ENCODE results near the gene RPL36. TPM values are rescaled to one million over a fixed set of nuclear protein-coding genes. Genes with fewer than 3 reads are reported as not detected.

RPL36 gene
- total and polyA plus RNA-seq, 9 of the 15 experiments (the other 6 are each of a cell fraction or from before 2014, with no cell fraction given), result 350 to 3,412 (median 1,507) TPM

DNA sequence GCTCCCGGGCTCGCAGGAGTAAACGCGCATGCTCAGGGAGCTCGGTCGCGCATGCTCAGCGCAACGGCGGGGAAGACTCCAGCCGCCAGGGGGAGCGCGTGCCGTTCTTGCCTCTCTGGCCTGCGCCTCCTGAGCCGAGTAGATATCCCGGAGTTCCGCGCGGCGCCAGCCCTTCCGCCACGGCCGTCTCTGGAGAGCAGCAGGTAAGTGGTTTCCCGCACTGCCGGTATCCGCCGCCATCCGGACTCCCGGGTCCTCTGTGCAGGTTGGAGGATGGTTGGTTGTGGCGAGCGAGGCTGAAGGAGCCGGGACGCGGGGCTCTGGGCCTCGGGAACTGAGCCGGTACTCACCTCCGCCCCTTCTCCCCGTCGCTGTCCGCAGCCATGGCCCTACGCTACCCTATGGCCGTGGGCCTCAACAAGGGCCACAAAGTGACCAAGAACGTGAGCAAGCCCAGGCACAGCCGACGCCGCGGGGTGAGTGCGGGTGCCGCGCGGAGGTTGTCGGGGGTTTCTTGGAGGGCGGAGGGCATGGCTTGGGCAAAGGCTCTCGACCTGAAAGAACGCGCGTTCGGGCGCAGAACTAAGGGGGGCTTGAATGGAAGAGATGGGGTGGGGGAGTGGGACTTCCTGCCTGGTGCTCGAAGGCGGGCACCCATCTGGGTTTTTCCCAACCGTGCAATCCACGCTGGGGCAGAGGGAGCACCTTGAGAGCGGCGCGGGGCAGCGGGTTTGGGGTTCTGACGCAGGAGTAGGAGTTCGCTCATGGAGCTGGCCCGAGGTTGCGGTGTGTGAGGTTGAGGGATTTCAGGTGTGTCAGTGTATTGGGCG, at the start of gene RPL36 (continued):
- TF ChIP-seq CXXC5 (CRISPR knock-in tag; IDR thresholded peaks at IDR 0.05), result peak; percentile 79
- TF ChIP-seq, protein P1, sequence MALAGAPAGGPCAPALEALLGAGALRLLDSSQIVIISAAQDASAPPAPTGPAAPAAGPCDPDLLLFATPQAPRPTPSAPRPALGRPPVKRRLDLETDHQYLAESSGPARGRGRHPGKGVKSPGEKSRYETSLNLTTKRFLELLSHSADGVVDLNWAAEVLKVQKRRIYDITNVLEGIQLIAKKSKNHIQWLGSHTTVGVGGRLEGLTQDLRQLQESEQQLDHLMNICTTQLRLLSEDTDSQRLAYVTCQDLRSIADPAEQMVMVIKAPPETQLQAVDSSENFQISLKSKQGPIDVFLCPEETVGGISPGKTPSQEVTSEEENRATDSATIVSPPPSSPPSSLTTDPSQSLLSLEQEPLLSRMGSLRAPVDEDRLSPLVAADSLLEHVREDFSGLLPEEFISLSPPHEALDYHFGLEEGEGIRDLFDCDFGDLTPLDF (CRISPR knock-in tag; IDR thresholded peaks at IDR 0.05), result 0 out of 2 replicates have a peak, but pooled peaks have one; percentile 72
- TF ChIP-seq TBP (optimal IDR thresholded peaks at IDR 0.05; ENCODE audit: low read depth, low read length), result no peak
- TF ChIP-seq, protein P2, sequence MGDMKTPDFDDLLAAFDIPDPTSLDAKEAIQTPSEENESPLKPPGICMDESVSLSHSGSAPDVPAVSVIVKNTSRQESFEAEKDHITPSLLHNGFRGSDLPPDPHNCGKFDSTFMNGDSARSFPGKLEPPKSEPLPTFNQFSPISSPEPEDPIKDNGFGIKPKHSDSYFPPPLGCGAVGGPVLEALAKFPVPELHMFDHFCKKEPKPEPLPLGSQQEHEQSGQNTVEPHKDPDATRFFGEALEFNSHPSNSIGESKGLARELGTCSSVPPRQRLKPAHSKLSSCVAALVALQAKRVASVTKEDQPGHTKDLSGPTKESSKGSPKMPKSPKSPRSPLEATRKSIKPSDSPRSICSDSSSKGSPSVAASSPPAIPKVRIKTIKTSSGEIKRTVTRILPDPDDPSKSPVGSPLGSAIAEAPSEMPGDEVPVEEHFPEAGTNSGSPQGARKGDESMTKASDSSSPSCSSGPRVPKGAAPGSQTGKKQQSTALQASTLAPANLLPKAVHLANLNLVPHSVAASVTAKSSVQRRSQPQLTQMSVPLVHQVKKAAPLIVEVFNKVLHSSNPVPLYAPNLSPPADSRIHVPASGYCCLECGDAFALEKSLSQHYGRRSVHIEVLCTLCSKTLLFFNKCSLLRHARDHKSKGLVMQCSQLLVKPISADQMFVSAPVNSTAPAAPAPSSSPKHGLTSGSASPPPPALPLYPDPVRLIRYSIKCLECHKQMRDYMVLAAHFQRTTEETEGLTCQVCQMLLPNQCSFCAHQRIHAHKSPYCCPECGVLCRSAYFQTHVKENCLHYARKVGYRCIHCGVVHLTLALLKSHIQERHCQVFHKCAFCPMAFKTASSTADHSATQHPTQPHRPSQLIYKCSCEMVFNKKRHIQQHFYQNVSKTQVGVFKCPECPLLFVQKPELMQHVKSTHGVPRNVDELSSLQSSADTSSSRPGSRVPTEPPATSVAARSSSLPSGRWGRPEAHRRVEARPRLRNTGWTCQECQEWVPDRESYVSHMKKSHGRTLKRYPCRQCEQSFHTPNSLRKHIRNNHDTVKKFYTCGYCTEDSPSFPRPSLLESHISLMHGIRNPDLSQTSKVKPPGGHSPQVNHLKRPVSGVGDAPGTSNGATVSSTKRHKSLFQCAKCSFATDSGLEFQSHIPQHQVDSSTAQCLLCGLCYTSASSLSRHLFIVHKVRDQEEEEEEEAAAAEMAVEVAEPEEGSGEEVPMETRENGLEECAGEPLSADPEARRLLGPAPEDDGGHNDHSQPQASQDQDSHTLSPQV (IDR thresholded peaks at IDR 0.05), result peak; percentile 73
- no peak for TF ChIP-seq ZNF239 (CRISPR knock-in tag; IDR thresholded peaks at IDR 0.05)
- no peak for TF ChIP-seq KLF10 (CRISPR knock-in tag; IDR thresholded peaks at IDR 0.05)
- TF ChIP-seq SUPT5H (IDR thresholded peaks at IDR 0.05), result peak; percentile 99
- TF ChIP-seq, protein P3, sequence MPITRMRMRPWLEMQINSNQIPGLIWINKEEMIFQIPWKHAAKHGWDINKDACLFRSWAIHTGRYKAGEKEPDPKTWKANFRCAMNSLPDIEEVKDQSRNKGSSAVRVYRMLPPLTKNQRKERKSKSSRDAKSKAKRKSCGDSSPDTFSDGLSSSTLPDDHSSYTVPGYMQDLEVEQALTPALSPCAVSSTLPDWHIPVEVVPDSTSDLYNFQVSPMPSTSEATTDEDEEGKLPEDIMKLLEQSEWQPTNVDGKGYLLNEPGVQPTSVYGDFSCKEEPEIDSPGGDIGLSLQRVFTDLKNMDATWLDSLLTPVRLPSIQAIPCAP (CRISPR knock-in tag; IDR thresholded peaks at IDR 0.05; ENCODE audit: borderline replicate concordance), result no peak
- TF ChIP-seq SIN3B (IDR thresholded peaks at IDR 0.05; ENCODE audit: low read depth), result peak; percentile 72
- TF ChIP-seq, protein P4, sequence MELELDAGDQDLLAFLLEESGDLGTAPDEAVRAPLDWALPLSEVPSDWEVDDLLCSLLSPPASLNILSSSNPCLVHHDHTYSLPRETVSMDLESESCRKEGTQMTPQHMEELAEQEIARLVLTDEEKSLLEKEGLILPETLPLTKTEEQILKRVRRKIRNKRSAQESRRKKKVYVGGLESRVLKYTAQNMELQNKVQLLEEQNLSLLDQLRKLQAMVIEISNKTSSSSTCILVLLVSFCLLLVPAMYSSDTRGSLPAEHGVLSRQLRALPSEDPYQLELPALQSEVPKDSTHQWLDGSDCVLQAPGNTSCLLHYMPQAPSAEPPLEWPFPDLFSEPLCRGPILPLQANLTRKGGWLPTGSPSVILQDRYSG (tag; conservative IDR thresholded peaks at IDR 0.05; ENCODE audit: low read depth), result peak; percentile 58; the same call in 1 of the 2 replicates
- no peak; a peak in 1 of 4 replicates for TF ChIP-seq ARNT (IDR thresholded peaks at IDR 0.05)
- peak; percentile 86 for TF ChIP-seq SP1 (CRISPR knock-in tag; IDR thresholded peaks at IDR 0.05)
- TF ChIP-seq, protein P5, sequence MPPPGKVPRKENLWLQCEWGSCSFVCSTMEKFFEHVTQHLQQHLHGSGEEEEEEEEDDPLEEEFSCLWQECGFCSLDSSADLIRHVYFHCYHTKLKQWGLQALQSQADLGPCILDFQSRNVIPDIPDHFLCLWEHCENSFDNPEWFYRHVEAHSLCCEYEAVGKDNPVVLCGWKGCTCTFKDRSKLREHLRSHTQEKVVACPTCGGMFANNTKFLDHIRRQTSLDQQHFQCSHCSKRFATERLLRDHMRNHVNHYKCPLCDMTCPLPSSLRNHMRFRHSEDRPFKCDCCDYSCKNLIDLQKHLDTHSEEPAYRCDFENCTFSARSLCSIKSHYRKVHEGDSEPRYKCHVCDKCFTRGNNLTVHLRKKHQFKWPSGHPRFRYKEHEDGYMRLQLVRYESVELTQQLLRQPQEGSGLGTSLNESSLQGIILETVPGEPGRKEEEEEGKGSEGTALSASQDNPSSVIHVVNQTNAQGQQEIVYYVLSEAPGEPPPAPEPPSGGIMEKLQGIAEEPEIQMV (tag; conservative IDR thresholded peaks at IDR 0.05; ENCODE audit: low read depth), result no peak
- TF ChIP-seq RFX7 (CRISPR knock-in tag; IDR thresholded peaks at IDR 0.05), result no peak
- peak; percentile 67 for TF ChIP-seq KLF1 (tag; IDR thresholded peaks at IDR 0.05)
- TF ChIP-seq ZBTB8A (IDR thresholded peaks at IDR 0.05; ENCODE audit: partially characterized antibody), result no peak
- no peak for TF ChIP-seq CHD4 (IDR thresholded peaks at IDR 0.05; ENCODE audit: insufficient read depth, insufficient replicate concordance, low read depth, low read length, poor library complexity, severe bottlenecking)
- no peak; the same call in 1 of the 2 replicates for TF ChIP-seq ZNF431 (CRISPR knock-in tag; IDR thresholded peaks at IDR 0.05)
- TF ChIP-seq PHB (CRISPR knock-in tag; IDR thresholded peaks at IDR 0.05), result no peak

Measured in K562 (cell line).